NCI-H1436 treated with DMSO at 0.1 percent for 48 hours (cell line): Measurements from ENCODE around the gene KRTAP12-2.
"Not testable (repeated sequence)": the region's sequence is repeated elsewhere in the genome, so short reads cannot be mapped to it uniquely, and the experiment has no call there.

Source experiments
- DNase-seq: peaks from one replicate; lab custom pipeline; 2025; lab: John Stamatoyannopoulos, UW

Gene KRTAP12-2

GRCh38 chr21:44650265-44650972 is 16.3 kb downstream of the KRTAP12-2 start:
- no peak for DNase-seq

- DNase-seq, result no peak
These were observed 17.1 kb downstream of the KRTAP12-2 start for GRCh38 chr21:44649521-44650100.

GRCh38 chr21:44648557-44649311 is 18.0 kb downstream of the KRTAP12-2 start:
- DNase-seq, result no peak

GRCh38 chr21:44647222-44647552 is 19.5 kb downstream of the KRTAP12-2 start:
- DNase-seq, result no peak

GRCh38 chr21:44646366-44647221 is 20.1 kb downstream of the KRTAP12-2 start, which contains the start of gene KRTAP10-11:
Gene KRTAP10-11 (plus strand): TSS chr21:44646414. CDS start chr21:44646459, 45 bp downstream.
- DNase-seq, result not testable (repeated sequence)

GRCh38 chr21:44644878-44645277 is 21.8 kb downstream of the KRTAP12-2 start:
- DNase-seq, result no peak

- no peak for DNase-seq
These were observed 22.9 kb downstream of the KRTAP12-2 start for GRCh38 chr21:44643741-44644310.

GRCh38 chr21:44640761-44641160 is 26.0 kb downstream of the KRTAP12-2 start:
- no peak for DNase-seq

GRCh38 chr21:44639331-44639655 is 27.4 kb downstream of the KRTAP12-2 start:
- no peak for DNase-seq

GRCh38 chr21:44638506-44639330 is 28.0 kb downstream of the KRTAP12-2 start:
- not testable (repeated sequence) for DNase-seq

- not testable (repeated sequence) for DNase-seq
These were observed 28.8 kb downstream of the KRTAP12-2 start for GRCh38 chr21:44637851-44638348.

GRCh38 chr21:44637018-44637850 is 29.5 kb downstream of the KRTAP12-2 start, which contains the start of gene KRTAP10-10:
Gene KRTAP10-10 (plus strand): TSS chr21:44637356. CDS start chr21:44637418, 62 bp downstream.
- no peak for DNase-seq

GRCh38 chr21:44636209-44637017 is 30.3 kb downstream of the KRTAP12-2 start:
- no peak for DNase-seq

GRCh38 chr21:44632067-44632466 is 34.7 kb downstream of the KRTAP12-2 start:
- DNase-seq, result no peak

GRCh38 chr21:44630440-44630839 is 36.3 kb downstream of the KRTAP12-2 start:
- DNase-seq, result no peak

GRCh38 chr21:44628707-44629391 is 37.9 kb downstream of the KRTAP12-2 start:
- DNase-seq, result no peak

GRCh38 chr21:44627831-44628233 is 38.9 kb downstream of the KRTAP12-2 start:
- not testable (repeated sequence) for DNase-seq

GRCh38 chr21:44627181-44627822 is 39.4 kb downstream of the KRTAP12-2 start:
- not testable (repeated sequence) for DNase-seq
